Measurements from ENCODE around the gene FBXO34.

Gene FBXO34

GRCh38 chr14:55285048-55285652, 13.9 kb downstream of the FBXO34 start:
- no peak for ATAC-seq
- no peak for TF ChIP-seq ZC3H10 (CRISPR knock-in tag; IDR thresholded peaks at IDR 0.05)
- no peak for TF ChIP-seq CSDC2 (CRISPR knock-in tag; IDR thresholded peaks at IDR 0.05)
- TF ChIP-seq ARNTL (CRISPR knock-in tag; IDR thresholded peaks at IDR 0.05; ENCODE audit: borderline replicate concordance, low read depth): no peak
- no peak for TF ChIP-seq PATZ1 (CRISPR knock-in tag; IDR thresholded peaks at IDR 0.05; ENCODE audit: borderline replicate concordance)
- TF ChIP-seq, protein P1, sequence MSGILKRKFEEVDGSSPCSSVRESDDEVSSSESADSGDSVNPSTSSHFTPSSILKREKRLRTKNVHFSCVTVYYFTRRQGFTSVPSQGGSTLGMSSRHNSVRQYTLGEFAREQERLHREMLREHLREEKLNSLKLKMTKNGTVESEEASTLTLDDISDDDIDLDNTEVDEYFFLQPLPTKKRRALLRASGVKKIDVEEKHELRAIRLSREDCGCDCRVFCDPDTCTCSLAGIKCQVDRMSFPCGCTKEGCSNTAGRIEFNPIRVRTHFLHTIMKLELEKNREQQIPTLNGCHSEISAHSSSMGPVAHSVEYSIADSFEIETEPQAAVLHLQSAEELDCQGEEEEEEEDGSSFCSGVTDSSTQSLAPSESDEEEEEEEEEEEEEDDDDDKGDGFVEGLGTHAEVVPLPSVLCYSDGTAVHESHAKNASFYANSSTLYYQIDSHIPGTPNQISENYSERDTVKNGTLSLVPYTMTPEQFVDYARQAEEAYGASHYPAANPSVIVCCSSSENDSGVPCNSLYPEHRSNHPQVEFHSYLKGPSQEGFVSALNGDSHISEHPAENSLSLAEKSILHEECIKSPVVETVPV (CRISPR knock-in tag; IDR thresholded peaks at IDR 0.05): no peak
- TF ChIP-seq, protein P2, sequence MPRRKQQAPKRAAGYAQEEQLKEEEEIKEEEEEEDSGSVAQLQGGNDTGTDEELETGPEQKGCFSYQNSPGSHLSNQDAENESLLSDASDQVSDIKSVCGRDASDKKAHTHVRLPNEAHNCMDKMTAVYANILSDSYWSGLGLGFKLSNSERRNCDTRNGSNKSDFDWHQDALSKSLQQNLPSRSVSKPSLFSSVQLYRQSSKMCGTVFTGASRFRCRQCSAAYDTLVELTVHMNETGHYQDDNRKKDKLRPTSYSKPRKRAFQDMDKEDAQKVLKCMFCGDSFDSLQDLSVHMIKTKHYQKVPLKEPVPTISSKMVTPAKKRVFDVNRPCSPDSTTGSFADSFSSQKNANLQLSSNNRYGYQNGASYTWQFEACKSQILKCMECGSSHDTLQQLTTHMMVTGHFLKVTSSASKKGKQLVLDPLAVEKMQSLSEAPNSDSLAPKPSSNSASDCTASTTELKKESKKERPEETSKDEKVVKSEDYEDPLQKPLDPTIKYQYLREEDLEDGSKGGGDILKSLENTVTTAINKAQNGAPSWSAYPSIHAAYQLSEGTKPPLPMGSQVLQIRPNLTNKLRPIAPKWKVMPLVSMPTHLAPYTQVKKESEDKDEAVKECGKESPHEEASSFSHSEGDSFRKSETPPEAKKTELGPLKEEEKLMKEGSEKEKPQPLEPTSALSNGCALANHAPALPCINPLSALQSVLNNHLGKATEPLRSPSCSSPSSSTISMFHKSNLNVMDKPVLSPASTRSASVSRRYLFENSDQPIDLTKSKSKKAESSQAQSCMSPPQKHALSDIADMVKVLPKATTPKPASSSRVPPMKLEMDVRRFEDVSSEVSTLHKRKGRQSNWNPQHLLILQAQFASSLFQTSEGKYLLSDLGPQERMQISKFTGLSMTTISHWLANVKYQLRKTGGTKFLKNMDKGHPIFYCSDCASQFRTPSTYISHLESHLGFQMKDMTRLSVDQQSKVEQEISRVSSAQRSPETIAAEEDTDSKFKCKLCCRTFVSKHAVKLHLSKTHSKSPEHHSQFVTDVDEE (CRISPR knock-in tag; IDR thresholded peaks at IDR 0.05): no peak
- TF ChIP-seq RARB (CRISPR knock-in tag; IDR thresholded peaks at IDR 0.05): no peak
- TF ChIP-seq ZNF565 (CRISPR knock-in tag; conservative IDR thresholded peaks at IDR 0.05; ENCODE audit: low read depth): no peak
- no peak for TF ChIP-seq SNAI2 (CRISPR knock-in tag; IDR thresholded peaks at IDR 0.05)
- no peak for TF ChIP-seq GLIS3 (CRISPR knock-in tag; IDR thresholded peaks at IDR 0.05)
- TF ChIP-seq ZFP3 (CRISPR knock-in tag; IDR thresholded peaks at IDR 0.05): no peak

DNA sequence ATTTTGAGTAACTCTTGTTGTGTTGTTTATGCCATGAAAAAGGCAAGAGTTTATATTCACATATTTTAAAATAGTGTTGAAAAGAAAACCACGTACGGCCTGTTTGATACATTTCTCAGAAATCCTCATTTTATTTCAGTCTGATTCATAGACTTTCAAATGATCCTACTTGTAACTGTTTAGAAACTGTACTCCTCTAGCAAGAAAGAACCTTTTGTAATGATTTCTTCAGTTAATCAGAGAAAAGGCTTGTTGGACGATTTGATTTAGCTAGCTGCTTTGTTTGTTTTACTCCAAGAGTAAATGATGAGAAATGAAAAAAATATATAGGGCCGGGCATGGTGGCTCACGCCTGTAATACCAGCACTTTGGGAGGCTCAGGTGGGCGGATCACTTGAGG, 17.2 kb downstream of the FBXO34 start:
- ATAC-seq: no peak
- TF ChIP-seq TOX (CRISPR knock-in tag; IDR thresholded peaks at IDR 0.05; ENCODE audit: borderline replicate concordance): no peak
- no peak for TF ChIP-seq ESRRG (CRISPR knock-in tag; IDR thresholded peaks at IDR 0.05)
- TF ChIP-seq, protein P1 (CRISPR knock-in tag; IDR thresholded peaks at IDR 0.05): no peak
- TF ChIP-seq, protein P2 (CRISPR knock-in tag; IDR thresholded peaks at IDR 0.05): no peak
- TF ChIP-seq ZNF8 (CRISPR knock-in tag; IDR thresholded peaks at IDR 0.05): no peak
- no peak for TF ChIP-seq CREB5 (CRISPR knock-in tag; IDR thresholded peaks at IDR 0.05; ENCODE audit: low read depth)
- no peak for TF ChIP-seq RARB (CRISPR knock-in tag; IDR thresholded peaks at IDR 0.05)

DNA sequence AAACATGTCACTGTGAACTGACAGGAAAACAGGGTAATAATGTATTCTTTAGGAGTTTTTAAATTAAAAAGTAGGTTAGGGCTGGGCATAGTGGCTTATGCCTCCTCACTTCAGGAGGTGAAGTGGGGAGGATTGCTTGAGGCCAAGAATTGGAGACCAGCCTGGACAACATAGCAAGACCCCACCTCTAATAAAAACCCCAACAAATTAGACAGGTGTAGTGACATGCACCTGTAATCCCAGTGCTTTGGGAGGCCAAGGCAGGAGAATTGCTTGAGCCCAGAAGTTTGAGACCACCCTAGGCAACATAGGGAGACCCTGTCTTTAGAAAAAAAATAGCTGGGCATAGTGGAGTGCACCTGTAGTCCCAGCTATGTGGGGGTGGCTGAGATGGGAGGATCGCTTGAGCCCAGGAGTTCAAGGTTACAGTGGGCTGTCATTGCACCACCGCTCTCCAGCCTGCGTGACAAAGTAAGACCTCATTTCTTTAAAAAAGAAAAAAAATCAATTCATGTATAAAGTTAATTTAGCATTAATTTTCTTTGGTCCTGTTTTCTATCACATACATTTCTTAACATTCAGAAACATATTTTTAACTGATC, 20.4 kb downstream of the FBXO34 start:
- no peak for ATAC-seq
- no peak for TF ChIP-seq TOX (CRISPR knock-in tag; IDR thresholded peaks at IDR 0.05; ENCODE audit: borderline replicate concordance)
- TF ChIP-seq OSR1 (CRISPR knock-in tag; IDR thresholded peaks at IDR 0.05): no peak
- no peak for TF ChIP-seq GLIS3 (CRISPR knock-in tag; IDR thresholded peaks at IDR 0.05)
- no peak for TF ChIP-seq ZFP3 (CRISPR knock-in tag; IDR thresholded peaks at IDR 0.05)
- no peak for TF ChIP-seq SNAI2 (CRISPR knock-in tag; IDR thresholded peaks at IDR 0.05)
- no peak for TF ChIP-seq ZNF70 (CRISPR knock-in tag; IDR thresholded peaks at IDR 0.05)
- TF ChIP-seq ZNF565 (CRISPR knock-in tag; conservative IDR thresholded peaks at IDR 0.05; ENCODE audit: low read depth): no peak
- TF ChIP-seq CSDC2 (CRISPR knock-in tag; IDR thresholded peaks at IDR 0.05): no peak
- no peak for TF ChIP-seq ESRRG (CRISPR knock-in tag; IDR thresholded peaks at IDR 0.05)
- no peak for TF ChIP-seq CREB5 (CRISPR knock-in tag; IDR thresholded peaks at IDR 0.05; ENCODE audit: low read depth)
- no peak for TF ChIP-seq PATZ1 (CRISPR knock-in tag; IDR thresholded peaks at IDR 0.05; ENCODE audit: borderline replicate concordance)
